ENCODE results near the gene STIP1.

STIP1 gene

DNA sequence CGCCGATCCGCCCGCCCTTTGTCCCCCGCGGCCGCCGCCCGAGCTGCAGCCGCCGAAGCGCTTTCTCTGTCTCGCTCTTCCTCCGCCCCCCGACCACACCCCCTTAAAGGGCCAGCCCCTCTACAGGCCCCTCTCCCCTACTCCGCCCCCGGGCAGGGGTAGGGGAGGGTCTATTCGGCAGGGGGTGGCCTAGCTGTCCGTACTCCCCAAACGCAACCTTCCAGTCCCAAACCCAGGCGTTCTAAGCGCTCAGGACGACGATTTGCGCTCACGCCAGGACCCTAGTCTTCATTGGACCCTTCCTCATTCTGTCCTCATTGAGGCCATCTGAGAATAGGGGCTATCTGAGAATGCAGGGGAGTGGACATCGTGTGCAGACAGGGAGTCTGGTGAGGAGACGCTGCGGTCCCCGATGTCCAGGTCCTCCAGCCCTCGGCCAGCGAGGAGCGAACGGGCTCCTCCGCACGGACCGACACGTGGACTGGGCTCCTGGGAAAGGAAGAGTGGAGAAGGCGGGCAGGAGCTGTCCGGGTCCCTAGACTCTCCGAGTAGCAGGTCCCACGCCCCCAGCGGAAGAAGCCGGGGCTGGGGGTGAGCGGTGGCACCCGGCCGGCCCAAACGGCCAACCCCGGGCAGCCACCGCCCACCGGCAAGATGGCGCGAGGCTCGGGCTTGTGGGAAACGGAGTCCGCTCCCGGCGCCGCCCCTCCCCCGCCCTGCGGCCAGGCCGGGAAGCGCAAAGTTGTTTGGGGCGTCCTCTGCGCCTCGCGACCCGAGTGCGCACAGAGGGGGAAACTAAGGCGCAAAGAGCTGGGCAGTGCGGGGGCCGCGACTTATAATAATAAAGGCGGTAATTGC is 61.1 kb downstream of the STIP1 start, which contains the start of gene PPP1R14B:
TSS of gene PPP1R14B (minus strand) at position 73 of the 858 bp plus-strand sequence. CDS start 270 bp downstream, outside the sequence.
- Histone ChIP-seq H3K9me3 (ENCODE audit: insufficient read depth, low read length) (no peaks in the 10 kb centered on the region), H3K4me3 (ENCODE audit: insufficient read length, low read depth) (peak within 1 kb of the TSS; percentile 88), H3K36me3 (ENCODE audit: insufficient read depth, insufficient read length, low read length) (peaks cover 34% of the 10 kb centered on the region), H3K9ac (ENCODE audit: insufficient read length, low read depth) (peak within 1 kb of the TSS; percentile 96), H3K4me1 (ENCODE audit: insufficient read depth, insufficient read length) (peaks cover 46% of the 10 kb centered on the region), H3K27me3 (ENCODE audit: insufficient read depth, insufficient read length) (no peaks in the 10 kb centered on the region)
- TF ChIP-seq ZNF274 (IDR thresholded peaks at IDR 0.05; ENCODE audit: low read depth, low read length) (no peak), YY1 (IDR thresholded peaks at IDR 0.05; ENCODE audit: insufficient read depth, insufficient read length) (peak; percentile 83)
- no peak for DNase-seq (ENCODE audit: low read depth, low spot score)

GRCh38 chr11:64247729-64248531 is 62.0 kb downstream of the STIP1 start:
- TF ChIP-seq ZNF274 (IDR thresholded peaks at IDR 0.05; ENCODE audit: low read depth, low read length) = no peak
- TF ChIP-seq YY1 (IDR thresholded peaks at IDR 0.05; ENCODE audit: insufficient read depth, insufficient read length) = no peak
- TF ChIP-seq SUZ12 (IDR thresholded peaks at IDR 0.05; ENCODE audit: extremely low read depth, insufficient read depth, insufficient read length) = no peak
- peak overlapping the region; percentile 81 for H3K4me3 ChIP-seq (ENCODE audit: insufficient read length, low read depth)

DNA sequence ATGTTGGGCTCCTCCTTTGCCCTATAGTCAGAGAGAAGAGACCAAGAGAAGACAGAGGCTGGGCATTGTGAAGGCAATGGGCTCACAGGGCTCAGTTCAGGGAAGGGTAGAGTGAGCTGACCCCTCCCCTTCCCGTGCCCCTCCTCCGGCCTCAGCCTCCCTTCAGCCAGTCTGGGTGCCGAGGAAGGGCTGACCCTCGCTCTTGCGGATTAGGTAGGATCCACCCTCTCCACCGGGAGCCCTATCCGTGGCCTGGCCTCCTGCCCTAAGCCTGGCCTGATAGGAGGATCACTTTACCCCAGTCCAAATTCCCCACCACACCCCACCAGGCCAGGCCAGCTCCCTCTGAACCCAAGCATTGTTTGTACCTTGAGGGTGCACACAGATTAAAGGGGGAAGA is 62.6 kb downstream of the STIP1 start:
- Histone ChIP-seq H3K36me3 (ENCODE audit: insufficient read depth, insufficient read length, low read length) (peaks cover 31% of the 10 kb centered on the region), H3K27me3 (ENCODE audit: insufficient read depth, insufficient read length) (no peaks in the 10 kb centered on the region), H3K9ac (ENCODE audit: insufficient read length, low read depth) (peak overlapping the region; percentile 90), H3K9me3 (ENCODE audit: insufficient read depth, low read length) (no peaks in the 10 kb centered on the region), H3K4me3 (ENCODE audit: insufficient read length, low read depth) (no peak overlapping the region), H3K4me1 (ENCODE audit: insufficient read depth, insufficient read length) (peaks cover 45% of the 10 kb centered on the region)
- no peak for DNase-seq (ENCODE audit: low read depth, low spot score)
- TF ChIP-seq SUZ12 (IDR thresholded peaks at IDR 0.05; ENCODE audit: extremely low read depth, insufficient read depth, insufficient read length) = no peak
- TF ChIP-seq YY1 (IDR thresholded peaks at IDR 0.05; ENCODE audit: insufficient read depth, insufficient read length) = no peak
- TF ChIP-seq ZNF274 (IDR thresholded peaks at IDR 0.05; ENCODE audit: low read depth, low read length) = no peak

More at GRCh38 chr11:64247729-64248531, 62.0 kb downstream of the STIP1 start:
- Histone ChIP-seq H3K9ac (ENCODE audit: insufficient read length, low read depth) (peak overlapping the region; percentile 90), H3K4me1 (ENCODE audit: insufficient read depth, insufficient read length) (peaks cover 47% of the 10 kb centered on the region), H3K36me3 (ENCODE audit: insufficient read depth, insufficient read length, low read length) (peaks cover 31% of the 10 kb centered on the region), H3K27me3 (ENCODE audit: insufficient read depth, insufficient read length) (no peaks in the 10 kb centered on the region), H3K9me3 (ENCODE audit: insufficient read depth, low read length) (no peaks in the 10 kb centered on the region)
- DNase-seq (ENCODE audit: low read depth, low spot score) = no peak

- Histone ChIP-seq H3K27me3 (ENCODE audit: insufficient read depth, insufficient read length) (no peaks in the 10 kb centered on the region), H3K36me3 (ENCODE audit: insufficient read depth, insufficient read length, low read length) (peaks cover 30% of the 10 kb centered on the region), H3K9me3 (ENCODE audit: insufficient read depth, low read length) (no peaks in the 10 kb centered on the region), H3K4me1 (ENCODE audit: insufficient read depth, insufficient read length) (peaks cover 42% of the 10 kb centered on the region), H3K9ac (ENCODE audit: insufficient read length, low read depth) (peak overlapping the region; percentile 90), H3K4me3 (ENCODE audit: insufficient read length, low read depth) (no peak overlapping the region)
- DNase-seq (ENCODE audit: low read depth, low spot score) = no peak
- no peak for TF ChIP-seq YY1 (IDR thresholded peaks at IDR 0.05; ENCODE audit: insufficient read depth, insufficient read length)
- no peak for TF ChIP-seq ZNF274 (IDR thresholded peaks at IDR 0.05; ENCODE audit: low read depth, low read length)
- TF ChIP-seq SUZ12 (IDR thresholded peaks at IDR 0.05; ENCODE audit: extremely low read depth, insufficient read depth, insufficient read length) = no peak
Measured at GRCh38 chr11:64249038-64249437, 63.1 kb downstream of the STIP1 start.

- Histone ChIP-seq H3K9me3 (ENCODE audit: insufficient read depth, low read length) (no peaks in the 10 kb centered on the region), H3K36me3 (ENCODE audit: insufficient read depth, insufficient read length, low read length) (peaks cover 31% of the 10 kb centered on the region), H3K9ac (ENCODE audit: insufficient read length, low read depth) (peak overlapping the region; percentile 90), H3K4me3 (ENCODE audit: insufficient read length, low read depth) (no peak overlapping the region), H3K27me3 (ENCODE audit: insufficient read depth, insufficient read length) (no peaks in the 10 kb centered on the region), H3K4me1 (ENCODE audit: insufficient read depth, insufficient read length) (peaks cover 40% of the 10 kb centered on the region)
- peak; percentile 92 for DNase-seq (ENCODE audit: low read depth, low spot score)
- no peak for TF ChIP-seq YY1 (IDR thresholded peaks at IDR 0.05; ENCODE audit: insufficient read depth, insufficient read length)
- TF ChIP-seq ZNF274 (IDR thresholded peaks at IDR 0.05; ENCODE audit: low read depth, low read length) = no peak
- TF ChIP-seq SUZ12 (IDR thresholded peaks at IDR 0.05; ENCODE audit: extremely low read depth, insufficient read depth, insufficient read length) = no peak
Measured at GRCh38 chr11:64249563-64250414, 63.8 kb downstream of the STIP1 start.

GRCh38 chr11:64250415-64251015 is 64.5 kb downstream of the STIP1 start:
- TF ChIP-seq ZNF274 (IDR thresholded peaks at IDR 0.05; ENCODE audit: low read depth, low read length) = no peak
- TF ChIP-seq SUZ12 (IDR thresholded peaks at IDR 0.05; ENCODE audit: extremely low read depth, insufficient read depth, insufficient read length) = no peak
- no peak for TF ChIP-seq YY1 (IDR thresholded peaks at IDR 0.05; ENCODE audit: insufficient read depth, insufficient read length)
- peaks cover 30% of the 10 kb centered on the region for H3K36me3 ChIP-seq (ENCODE audit: insufficient read depth, insufficient read length, low read length)
- H3K9me3 ChIP-seq (ENCODE audit: insufficient read depth, low read length) = no peaks in the 10 kb centered on the region
- H3K4me3 ChIP-seq (ENCODE audit: insufficient read length, low read depth) = peak overlapping the region; percentile 65
- H3K9ac ChIP-seq (ENCODE audit: insufficient read length, low read depth) = peak overlapping the region; percentile 84
- DNase-seq (ENCODE audit: low read depth, low spot score) = no peak
- H3K27me3 ChIP-seq (ENCODE audit: insufficient read depth, insufficient read length) = no peaks in the 10 kb centered on the region
- H3K4me1 ChIP-seq (ENCODE audit: insufficient read depth, insufficient read length) = peaks cover 38% of the 10 kb centered on the region
